SK-N-SH treated with all-trans-retinoic acid at 6 μM for 48 hours (cell line): ENCODE data around the gene ATXN7.
A peak's percentile ranks its signal among the peaks of the same experiment; 100 is the strongest.

Source experiments
- CREB5 ChIP-seq: fragments of 250-450 bp; sonication (Bioruptor Pico); IDR thresholded peaks from 2 replicates; pipeline ENCODE4 v1.5.1; 2020; ENCODE audit warnings: low read depth, mild to moderate bottlenecking, moderate library complexity
- ESRRG ChIP-seq: fragments of 250-450 bp; sonication (Bioruptor Pico); IDR thresholded peaks from 2 replicates; pipeline ENCODE4 v1.6.1; 2021; ENCODE audit warnings: mild to moderate bottlenecking
- PATZ1 ChIP-seq: fragments of 250-450 bp; sonication (Bioruptor Pico); IDR thresholded peaks from 2 replicates; pipeline ENCODE4 v1.8.0; 2020; ENCODE audit warnings: mild to moderate bottlenecking, moderate library complexity, borderline replicate concordance
- RARB ChIP-seq: fragments of 250-450 bp; sonication (Bioruptor Pico); IDR thresholded peaks from 2 replicates; pipeline ENCODE4 v1.8.0; 2021; ENCODE audit warnings: mild to moderate bottlenecking, moderate library complexity
- TOX ChIP-seq: fragments of 250-450 bp; sonication (Bioruptor Pico); IDR thresholded peaks from 2 replicates; pipeline ENCODE4 v1.8.0; 2021; ENCODE audit warnings: mild to moderate bottlenecking, moderate library complexity, borderline replicate concordance
- ZC3H10 ChIP-seq: fragments of 250-450 bp; sonication (Bioruptor Pico); IDR thresholded peaks from 2 replicates; pipeline ENCODE4 v1.5.1; 2021; ENCODE audit warnings: mild to moderate bottlenecking, moderate library complexity
- ZFP3 ChIP-seq: fragments of 250-450 bp; sonication (Bioruptor Pico); IDR thresholded peaks from 2 replicates; pipeline ENCODE4 v1.5.0; 2020; ENCODE audit warnings: mild to moderate bottlenecking, moderate library complexity
- ZFP30 ChIP-seq: fragments of 450-650 bp; formaldehyde crosslinking; IDR thresholded peaks from 2 replicates; pipeline ENCODE4 v1.5.0; 2022; ENCODE audit warnings: mild to moderate bottlenecking, moderate library complexity
- ZNF565 ChIP-seq: fragments of 450-650 bp; formaldehyde crosslinking; conservative IDR thresholded peaks from 2 replicates; pipeline ENCODE4 v1.5.0; 2020; ENCODE audit warnings: low read depth, mild to moderate bottlenecking, moderate library complexity
- ZNF8 ChIP-seq: fragments of 450-650 bp; formaldehyde crosslinking; IDR thresholded peaks from 2 replicates; pipeline ENCODE4 v1.5.0; 2020; ENCODE audit warnings: mild to moderate bottlenecking, moderate library complexity

GRCh38 chr3:63872135-63872924 is 8.7 kb downstream of the ATXN7 start:
- TF ChIP-seq ZFP30 (CRISPR knock-in tag) (no peak), CREB5 (no peak), PATZ1 (CRISPR knock-in tag) (no peak), ESRRG (CRISPR knock-in tag) (no peak), ZFP3 (CRISPR knock-in tag) (no peak), ZC3H10 (CRISPR knock-in tag) (no peak), ZNF8 (CRISPR knock-in tag) (no peak), ZNF565 (CRISPR knock-in tag) (no peak), TOX (0 out of 2 replicates have a peak, but pooled peaks have one; percentile 15), RARB (no peak)
